K562 (cell line): Measurements from ENCODE around the gene TNFRSF18. TPM values are rescaled to one million over a fixed set of nuclear protein-coding genes. Genes with fewer than 3 reads are reported as not detected.

Source experiments
- ATAC-seq: fragments of 200-7000 bp; cut with Tn5 transposase; 3 replicates; pipeline ENCODE4 v1.9.1; 2020; ENCODE audit warnings: moderate library complexity
- BruUV-seq: library from RNA; stranded (reverse); fragments of 400-500 nt; replicated peaks from 2 replicates; lab custom pipeline; 2021; lab: Mats Ljungman, UMichigan
- CTCF ChIA-PET: fragments of 300-600 bp; formaldehyde crosslinking; extraction: SDS; loops from one replicate; lab custom pipeline; 2021; ENCODE audit warnings: low intra/inter-chr PET ratio; lab: Yijun Ruan, JAX
- POLR2A ChIA-PET: fragments of 300-600, 350-650 bp; sonication (Branson Sonifier 250); formaldehyde crosslinking; extraction: SDS; loops from one replicate; lab custom pipeline; 2021; ENCODE audit warnings: antibody characterized with exemption, inconsistent platforms; lab: Yijun Ruan, JAX
- DNase-seq, 4 experiments: peaks; one replicate each; pipeline versions ENCODE4 v3.0.0 to v3.0.0-alpha.2; 2011 to 2018; ENCODE audit warnings: low spot score in 3 of 4, mixed read lengths in 3 of 4; ENCODE audit errors: extremely low read depth in 1 of 4
- FAIRE-seq: peaks from 2 replicates; lab custom pipeline; 2011; peaks lifted over from hg19 to GRCh38; lab: Jason Lieb, UNC
- H2AFZ ChIP-seq: 2 replicates; pipeline ENCODE4 v1.6.0; 2011; ENCODE audit warnings: low read depth, low read length, control low read depth, inconsistent platforms
- H3K27ac ChIP-seq: fragments of 200-600 bp; 3 replicates; pipeline ENCODE4 v1.8.0; 2011; ENCODE audit warnings: low read depth, mild to moderate bottlenecking, control low read depth, inconsistent platforms, low read length, moderate library complexity, mixed read lengths; ENCODE audit errors: extremely low read depth
- H3K27me3 ChIP-seq, 2 experiments: fragments of 300-600 bp in 1 of 2; 2 replicates in 1 of 2; 3 replicates in 1 of 2; pipeline versions ENCODE4 v1.6.0 to v1.8.0; 2011; ENCODE audit warnings: inconsistent platforms in 2 of 2, low read length in 2 of 2, mild to moderate bottlenecking in 1 of 2, mixed read lengths in 1 of 2, moderate library complexity in 1 of 2; ENCODE audit not compliant: control insufficient read depth in 2 of 2, insufficient read depth in 2 of 2
- H3K36me3 ChIP-seq: fragments of 300-600 bp; 3 replicates; pipeline ENCODE4 v1.8.0; 2011; ENCODE audit warnings: mild to moderate bottlenecking, low read length, inconsistent platforms; ENCODE audit not compliant: control insufficient read depth, insufficient read depth
- H3K4me1 ChIP-seq, 2 experiments: fragments of 200-600 bp in 1 of 2; replicated peaks in 1 of 2; 2 replicates in 1 of 2; 3 replicates in 1 of 2; pipeline versions ENCODE4 v1.5.1 to v1.8.0; 2011; ENCODE audit warnings: inconsistent platforms in 2 of 2, low read length in 2 of 2, mild to moderate bottlenecking in 1 of 2, mixed read lengths in 1 of 2, moderate library complexity in 1 of 2; ENCODE audit not compliant: control insufficient read depth in 2 of 2, insufficient read depth in 2 of 2
- H3K4me2 ChIP-seq: 2 replicates; pipeline ENCODE4 v1.6.1; 2011; ENCODE audit warnings: low read length, control low read depth, inconsistent platforms, mixed read lengths; ENCODE audit not compliant: insufficient read depth
- H3K4me3 ChIP-seq: fragments of 200-600 bp; sonication (generic), shearing (Covaris generic); 2 replicates; pipeline ENCODE4 v1.5.1; 2016; ENCODE audit warnings: control low read depth, inconsistent platforms
- H3K79me2 ChIP-seq: fragments of 200-600 bp; 3 replicates; pipeline ENCODE4 v1.8.0; 2011; ENCODE audit warnings: low read length, inconsistent platforms; ENCODE audit not compliant: control insufficient read depth, insufficient read depth
- H3K9ac ChIP-seq, 2 experiments: 2 replicates each; pipeline versions ENCODE4 v1.6.0 to v1.6.1; 2011; ENCODE audit warnings: low read depth in 2 of 2, low read length in 2 of 2, control low read depth in 1 of 2, inconsistent platforms in 1 of 2, mild to moderate bottlenecking in 1 of 2, mixed read lengths in 1 of 2; ENCODE audit not compliant: insufficient read depth in 1 of 2
- H3K9me1 ChIP-seq: one replicate; pipeline ENCODE4 v1.6.0; 2011; ENCODE audit warnings: inconsistent platforms, mild to moderate bottlenecking, low read length, moderate library complexity; ENCODE audit not compliant: control insufficient read depth, insufficient read depth
- H3K9me3 ChIP-seq: replicated peaks from 2 replicates; pipeline ENCODE4 v1.5.1; 2011; ENCODE audit warnings: low read depth, low read length, inconsistent platforms; ENCODE audit not compliant: control insufficient read depth, insufficient read depth
- H4K20me1 ChIP-seq: replicated peaks from 2 replicates; pipeline ENCODE4 v1.6.1; 2011; ENCODE audit warnings: low read length, inconsistent platforms, mixed read lengths; ENCODE audit not compliant: control insufficient read depth, insufficient read depth
- CBFB ChIP-seq: sonication (generic); formaldehyde crosslinking; IDR thresholded peaks from 2 replicates; pipeline ENCODE4 v1.4.0; 2020; ENCODE audit warnings: mild to moderate bottlenecking, missing genetic modification reagents
- FOXK2 ChIP-seq, 2 experiments: fragments of 450-650 bp; IDR thresholded peaks in 1 of 2; conservative IDR thresholded peaks in 1 of 2; 2 replicates each; pipeline ENCODE4 v1.6.1; 2016; ENCODE audit warnings: low read depth in 2 of 2, mild to moderate bottlenecking in 1 of 2
- NCOA6 ChIP-seq: fragments of 450-650 bp; IDR thresholded peaks from 2 replicates; pipeline ENCODE4 v1.6.1; 2017; ENCODE audit warnings: mild to moderate bottlenecking
- PHB ChIP-seq: fragments of 250-450 bp; sonication (Bioruptor Pico); IDR thresholded peaks from 2 replicates; pipeline ENCODE4 v1.5.0; 2021
- POLR2G ChIP-seq: fragments of 200-400 bp; formaldehyde crosslinking; IDR thresholded peaks from 2 replicates; pipeline ENCODE4 v1.6.1; 2017; ENCODE audit warnings: low read depth, mild to moderate bottlenecking, antibody characterized with exemption, low read length, moderate library complexity
- RBM22 ChIP-seq: fragments of 200-400 bp; formaldehyde crosslinking; IDR thresholded peaks from 2 replicates; pipeline ENCODE4 v1.6.1; 2018; ENCODE audit warnings: low read length, low read depth; ENCODE audit not compliant: poor library complexity, severe bottlenecking
- SMAD1 ChIP-seq: fragments of 150-350 bp; IDR thresholded peaks from 2 replicates; pipeline ENCODE4 v1.6.1; 2014; ENCODE audit warnings: low read length, low read depth; ENCODE audit not compliant: partially characterized antibody
- SRF ChIP-seq, 2 experiments: fragments of 250-450, 450-650 bp in 1 of 2; sonication (Bioruptor Pico) in 1 of 2; sonication (generic) in 1 of 2; formaldehyde crosslinking; IDR thresholded peaks; 2 replicates each; pipeline versions ENCODE4 v1.5.0 to v1.5.1; 2020 to 2022; ENCODE audit warnings: mild to moderate bottlenecking in 1 of 2, missing genetic modification reagents in 1 of 2
- ZBTB33 ChIP-seq: sonication (generic); formaldehyde crosslinking; IDR thresholded peaks from 2 replicates; pipeline ENCODE4 v1.8.1; 2023; ENCODE audit warnings: mild to moderate bottlenecking, missing genetic modification reagents
- ZFX ChIP-seq: sonication (generic); formaldehyde crosslinking; IDR thresholded peaks from 2 replicates; pipeline ENCODE4 v1.8.0; 2022; ENCODE audit warnings: mild to moderate bottlenecking, missing genetic modification reagents, moderate library complexity
- WGBS: fragments of 100-300 bp; shearing (Covaris generic); methylation state at CpG from one replicate; pipeline ENCODE4 v1.1.6; 2016; ENCODE audit warnings: low coverage, mixed read lengths; ENCODE audit not compliant: insufficient coverage; ENCODE audit errors: missing lambda C conversion rate; 5-methylcytosine and 5-hydroxymethylcytosine counted together
- in situ Hi-C: fragments of 300-500 bp; cut with MboI; formaldehyde crosslinking; loops from 4 replicates; pipeline ENCODE4 v1.15.0; 2018; ENCODE audit warnings: inconsistent platforms, mixed read lengths
- intact Hi-C: fragments of 100-400 bp; cut with micrococcal nuclease; formaldehyde crosslinking; loops from 2 replicates; pipeline ENCODE4 v1.14.2; 2022
- polyA plus RNA-seq, 8 experiments: library from polyadenylated mRNA; depleted of rRNA in 4 of 8; stranded (reverse) in 5 of 8; unstranded in 3 of 8; fragments of >200 nt; fragmentation: Nextera tagmentation in 2 of 8; fragmentation: Illumina TruSeq in 1 of 8; extraction: Ambion mirVana in 2 of 8; extraction: Trizol in 1 of 8; gene quantifications; 2 replicates each; pipeline versions ENCODE4 v1.2.1 to v1.2.3, GENCODE V29; 2011 to 2014; ENCODE audit warnings: inconsistent platforms in 1 of 8, missing spikeins in 1 of 8
- total RNA-seq, 7 experiments: library from RNA; depleted of rRNA in 6 of 7; stranded (reverse); fragments of >200 nt in 6 of 7; fragmentation: Illumina TruSeq in 2 of 7; extraction: Trizol in 2 of 7; gene quantifications; 2 replicates each; pipeline versions ENCODE4 v1.2.1 to v1.2.3, GENCODE V29; 2011 to 2021; ENCODE audit warnings: low replicate concordance in 1 of 7

Gene TNFRSF18
- total and polyA plus RNA-seq, 9 of the 15 experiments (the other 6 are each of a cell fraction or from before 2014, with no cell fraction given), result 0.24 to 0.27 TPM; not detected in 7

- in situ Hi-C loops (no loop called here), intact Hi-C loops (loop anchor here (5.0 kb wide), 1 partner anchor 129 kb away; no protein-coding TSS in a partner anchor)
- H3K9me1 ChIP-seq, result no peaks in the 10 kb centered on the region
- peak; percentile 20 for ATAC-seq
- 86% methylated on average over 16 of the region's 16 CpGs for WGBS
- no peak overlapping the region for H3K4me2 ChIP-seq
- H3K9ac ChIP-seq, result peak overlapping the region in 1 of 2 experiments; percentile 81; a peak in 2 of 4 replicates
- H3K27me3 ChIP-seq, result no peaks in the 10 kb centered on the region
- no peak for DNase-seq
- POLR2A ChIA-PET, result interaction anchor here (1.0 kb wide), 1 partner anchor 19 kb away, joined by 4 read pairs; the partner anchor contains the start of genes B3GALT6 and SDF4
- H4K20me1 ChIP-seq, result no peaks in the 10 kb centered on the region
- peaks cover 40% of the 10 kb centered on the region; the same call in 2 of the 3 replicates for H3K36me3 ChIP-seq
- CTCF ChIA-PET, result interaction anchor here (1.5 kb wide), 1 partner anchor 129 kb away, joined by 12 read pairs; no protein-coding TSS in a partner anchor
- H3K79me2 ChIP-seq, result no peaks in the 10 kb centered on the region
- H3K4me1 ChIP-seq, result peaks cover 0 to 51% of the 10 kb centered on the region in 2 experiments; a peak in 3 of 5 replicates
- TF ChIP-seq ZBTB33 (no peak), SMAD1 (no peak), NCOA6 (no peak), ZFX (CRISPR knock-in tag) (peak; percentile 33; the same call in 1 of the 2 replicates), CBFB (CRISPR knock-in tag) (peak; percentile 42; the same call in 1 of the 2 replicates), PHB (no peak), SRF (CRISPR knock-in tag; IDR thresholded peaks at IDR 0.05) (no peak), POLR2G (peak; percentile 60; the same call in 1 of the 2 replicates), RBM22 (peak; percentile 36), FOXK2 (conservative IDR thresholded peaks at IDR 0.05 in 1 of 2, IDR thresholded peaks at IDR 0.05 in 1 of 2; ENCODE audit: low read depth in 2 of 2) (no peak)
- TF ChIP-seq, all 486 proteins: peak for 4
- Histone ChIP-seq H2AFZ (no peak overlapping the region), H3K27ac (no peak overlapping the region), H3K9me3 (no peaks in the 10 kb centered on the region), H3K4me3 (no peak overlapping the region)
- no TSS peak for BruUV-seq
- no peak for FAIRE-seq
Measured at GRCh38 chr1:1250786-1251284, 44.4 kb upstream of the TNFRSF18 start.
